HepG2 (cell line): ENCODE results near the gene ROMO1. TPM values are rescaled to one million over a fixed set of nuclear protein-coding genes. Genes with fewer than 3 reads are reported as not detected.
A peak's percentile ranks its signal among the peaks of the same experiment; 100 is the strongest.

Experiments used
- ATAC-seq: fragments of 200-7000 bp; cut with Tn5 transposase; 3 replicates; pipeline ENCODE4 v1.9.1; 2020; ENCODE audit warnings: mild to moderate bottlenecking, moderate library complexity
- BruUV-seq: library from RNA; stranded (reverse); fragments of 400-500 nt; replicated peaks from 2 replicates; lab custom pipeline; 2021; lab: Mats Ljungman, UMichigan
- CTCF ChIA-PET: fragments of 300-600 bp; formaldehyde crosslinking; extraction: SDS; loops from one replicate; lab custom pipeline; 2021; ENCODE audit warnings: low total read pairs, inconsistent platforms, low intra/inter-chr PET ratio; lab: Yijun Ruan, JAX
- POLR2A ChIA-PET: fragments of 350-600 bp; sonication (Branson Sonifier 250); formaldehyde crosslinking; loops from one replicate; lab custom pipeline; 2020; ENCODE audit warnings: antibody characterized with exemption, inconsistent platforms; lab: Yijun Ruan, JAX
- DNase-seq: peaks from one replicate; pipeline ENCODE4 v3.0.0-alpha.2; 2015; ENCODE audit warnings: low spot score
- FAIRE-seq: peaks from 3 replicates; lab custom pipeline; 2011; peaks lifted over from hg19 to GRCh38; lab: Jason Lieb, UNC
- H2AFZ ChIP-seq: one replicate; pipeline ENCODE4 v1.6.1; 2011; ENCODE audit warnings: low read length, inconsistent platforms
- H3K27ac ChIP-seq: fragments of 300-600 bp; 3 replicates; pipeline ENCODE4 v1.8.0; 2011; ENCODE audit warnings: mixed run types, mild to moderate bottlenecking, mixed read lengths, low read length, inconsistent platforms; ENCODE audit not compliant: insufficient read depth; ENCODE audit errors: extremely low read length
- H3K27me3 ChIP-seq, 2 experiments: fragments of 200-600 bp in 1 of 2; 2 replicates in 1 of 2; 3 replicates in 1 of 2; pipeline versions ENCODE4 v1.6.0 to v1.8.0; 2011; ENCODE audit warnings: low read length in 2 of 2, mild to moderate bottlenecking in 2 of 2, moderate library complexity in 2 of 2, inconsistent platforms in 1 of 2; ENCODE audit not compliant: insufficient read depth in 2 of 2, control insufficient read depth in 1 of 2
- H3K36me3 ChIP-seq, 2 experiments: fragments of 200-600 bp in 1 of 2; replicated peaks in 1 of 2; 2 replicates in 1 of 2; 3 replicates in 1 of 2; pipeline versions ENCODE4 v1.5.1 to v1.8.0; 2011; ENCODE audit warnings: low read length in 2 of 2, inconsistent platforms in 1 of 2; ENCODE audit not compliant: insufficient read depth in 2 of 2, control insufficient read depth in 1 of 2
- H3K4me1 ChIP-seq: 2 replicates; pipeline ENCODE4 v1.5.1; 2012; ENCODE audit warnings: low read length, inconsistent platforms; ENCODE audit not compliant: insufficient read depth
- H3K4me2 ChIP-seq: 2 replicates; pipeline ENCODE4 v1.6.0; 2011; ENCODE audit warnings: low read depth, low read length, inconsistent platforms
- H3K4me3 ChIP-seq, 3 experiments: fragments of 200-600 bp in 1 of 3; sonication (generic), shearing (Covaris generic) in 1 of 3; replicated peaks in 1 of 3; 2 replicates each; pipeline ENCODE4 v1.5.1; 2011 to 2016; ENCODE audit warnings: low read length in 3 of 3, inconsistent platforms in 2 of 3, low read depth in 2 of 3, mild to moderate bottlenecking in 2 of 3, control low read depth in 1 of 3, mixed read lengths in 1 of 3; ENCODE audit not compliant: insufficient read depth in 1 of 3
- H3K79me2 ChIP-seq: one replicate; pipeline ENCODE4 v1.6.1; 2011; ENCODE audit warnings: low read length, inconsistent platforms; ENCODE audit not compliant: insufficient read depth
- H3K9ac ChIP-seq: 2 replicates; pipeline ENCODE4 v1.6.0; 2011; ENCODE audit warnings: mild to moderate bottlenecking, low read depth, low read length, inconsistent platforms; ENCODE audit not compliant: insufficient read depth
- H3K9me3 ChIP-seq: 2 replicates; pipeline ENCODE4 v1.5.1; 2012; ENCODE audit warnings: mild to moderate bottlenecking, low read length
- H4K20me1 ChIP-seq: 2 replicates; pipeline ENCODE4 v1.6.0; 2011; ENCODE audit warnings: inconsistent platforms, mild to moderate bottlenecking, low read length, moderate library complexity; ENCODE audit not compliant: insufficient read depth
- CREB1 ChIP-seq, 2 experiments: fragments of 450-650 bp in 1 of 2; IDR thresholded peaks; 2 replicates each; pipeline ENCODE4 v1.6.1; 2016 to 2017; ENCODE audit warnings: control low read depth in 1 of 2, mild to moderate bottlenecking in 1 of 2, missing compliant biosample characterization in 1 of 2, missing genetic modification characterization in 1 of 2
- FOXM1 ChIP-seq: sonication (generic); formaldehyde crosslinking; IDR thresholded peaks from 2 replicates; pipeline ENCODE4 v1.5.0; 2020; ENCODE audit warnings: missing genetic modification reagents
- NR1H2 ChIP-seq: sonication (generic); formaldehyde crosslinking; IDR thresholded peaks from 2 replicates; pipeline ENCODE4 v1.8.1; 2022; ENCODE audit warnings: low read depth, missing genetic modification reagents, borderline replicate concordance
- NR2F2 ChIP-seq: IDR thresholded peaks from 2 replicates; pipeline ENCODE4 v1.6.1; 2012; ENCODE audit warnings: low read depth, inconsistent platforms, borderline replicate concordance
- RBAK ChIP-seq: sonication (generic); formaldehyde crosslinking; IDR thresholded peaks from 2 replicates; pipeline ENCODE4 v1.5.1; 2020; ENCODE audit warnings: mild to moderate bottlenecking, missing genetic modification reagents
- RBFOX2 ChIP-seq: fragments of 200-400 bp; formaldehyde crosslinking; IDR thresholded peaks from 2 replicates; pipeline ENCODE4 v1.6.1; 2017; ENCODE audit warnings: low read depth, mild to moderate bottlenecking, low read length
- THAP11 ChIP-seq: IDR thresholded peaks from 2 replicates; pipeline ENCODE4 v1.6.1; 2016; ENCODE audit warnings: missing biosample characterization, missing genetic modification reagents
- THYN1 ChIP-seq: sonication (generic); formaldehyde crosslinking; IDR thresholded peaks from 2 replicates; pipeline ENCODE4 v1.8.1; 2023; ENCODE audit warnings: low read depth, mild to moderate bottlenecking, moderate library complexity, missing genetic modification reagents, borderline replicate concordance
- YEATS2 ChIP-seq: sonication (generic); formaldehyde crosslinking; IDR thresholded peaks from 2 replicates; pipeline ENCODE4 v1.4.0; 2020; ENCODE audit warnings: missing genetic modification reagents, borderline replicate concordance
- ZFP36 ChIP-seq: fragments of 150-350 bp; IDR thresholded peaks from 2 replicates; pipeline ENCODE4 v1.6.1; 2018; ENCODE audit warnings: borderline replicate concordance, low read length, low read depth; ENCODE audit not compliant: partially characterized antibody
- ZNF138 ChIP-seq: sonication (generic); formaldehyde crosslinking; IDR thresholded peaks from 2 replicates; pipeline ENCODE4 v1.5.0; 2020; ENCODE audit warnings: mild to moderate bottlenecking, low read depth, missing genetic modification reagents
- ZNF17 ChIP-seq: sonication (generic); formaldehyde crosslinking; IDR thresholded peaks from 2 replicates; pipeline ENCODE4 v1.5.0; 2020; ENCODE audit warnings: mild to moderate bottlenecking, missing genetic modification reagents
- ZNF331 ChIP-seq: sonication (generic); formaldehyde crosslinking; IDR thresholded peaks from 2 replicates; pipeline ENCODE4 v1.4.0; 2020; ENCODE audit warnings: missing genetic modification reagents
- ZNF609 ChIP-seq: sonication (generic); formaldehyde crosslinking; IDR thresholded peaks from 2 replicates; pipeline ENCODE4 v1.4.0; 2020; ENCODE audit warnings: mild to moderate bottlenecking, missing genetic modification reagents, borderline replicate concordance
- ZNF652 ChIP-seq: IDR thresholded peaks from 2 replicates; pipeline ENCODE4 v1.6.1; 2016; ENCODE audit warnings: low read depth, borderline replicate concordance
- WGBS: methylation state at CpG from one replicate; pipeline ENCODE4 v1.1.6; 2017; ENCODE audit warnings: low lambda C conversion rate; 5-methylcytosine and 5-hydroxymethylcytosine counted together
- in situ Hi-C: cut with HindIII; loops from 2 replicates; pipeline ENCODE4 v1.10.0; 2017; ENCODE audit warnings: low pct_unique_long_range_greater_than_20kb; ENCODE audit not compliant: extremely low pct_ligation_motif_present
- intact Hi-C: fragments of 100-400 bp; cut with micrococcal nuclease; formaldehyde crosslinking; loops from one replicate; pipeline ENCODE4 v1.10.0; 2022; ENCODE audit not compliant: unreplicated experiment
- polyA plus RNA-seq, 8 experiments: library from polyadenylated mRNA; depleted of rRNA in 3 of 8; stranded (reverse) in 7 of 8; unstranded in 1 of 8; fragments of >200 nt; fragmentation: Illumina TruSeq in 4 of 8; extraction: Trizol in 4 of 8; gene quantifications; 2 replicates each; pipeline versions ENCODE4 v1.2.1 to v1.2.3, GENCODE V29; 2011 to 2016; ENCODE audit warnings: low read depth in 4 of 8, missing spikeins in 1 of 8, mixed read lengths in 1 of 8; ENCODE audit not compliant: insufficient read depth in 1 of 8
- total RNA-seq, 5 experiments: library from RNA; depleted of rRNA; stranded (reverse); fragments of >200 nt; fragmentation: Illumina TruSeq; extraction: Trizol; gene quantifications; 2 replicates each; pipeline ENCODE4 v1.2.3, GENCODE V29; 2016; ENCODE audit warnings: low read depth in 1 of 5

Gene ROMO1
- total and polyA plus RNA-seq, 2 of the 13 experiments (the other 11 are each of a cell fraction or from before 2014, with no cell fraction given) = 636 to 755 TPM

GRCh38 chr20:35741892-35742740 is 42.9 kb downstream of the ROMO1 start, which contains the start of gene RBM39 (continued):
- no peak for TF ChIP-seq ZFP36
- peak; percentile 100 for TF ChIP-seq YEATS2 (CRISPR knock-in tag)

- in situ Hi-C loops = loop anchor here (5.0 kb wide), 1 partner anchor 139 kb away; no protein-coding TSS in a partner anchor
- intact Hi-C loops = loop anchor here (1.0 to 5.0 kb wide), 4 partner anchors 29 to 142 kb away; partner anchors contain the start of genes NFS1, PHF20, ROMO1 and SPAG4
- peaks cover 10 to 27% of the 10 kb centered on the region in 2 experiments for H3K36me3 ChIP-seq
- ATAC-seq = no peak
- peak; percentile 69 for DNase-seq
- H3K79me2 ChIP-seq = peaks cover 52% of the 10 kb centered on the region
- peaks cover 37% of the 10 kb centered on the region for H4K20me1 ChIP-seq
- H3K4me3 ChIP-seq = peak overlapping the region; percentile 76 to 81 (median 77)
- peak overlapping the region; percentile 89 for H3K4me2 ChIP-seq
- TSS peak; percentile 98 for BruUV-seq
- peak overlapping the region; percentile 99 for H3K9ac ChIP-seq
- no peaks in the 10 kb centered on the region; a peak in 1 of 5 replicates for H3K27me3 ChIP-seq
- no peak for FAIRE-seq
- H3K27ac ChIP-seq = peak overlapping the region; percentile 96
- under 1% methylated on average over 8 of the region's 8 CpGs for WGBS
- CTCF ChIA-PET = no interaction called here
- POLR2A ChIA-PET = interaction anchor here (0.5 to 8.6 kb wide), 82 partner anchors 9 to 1932 kb away, joined by 3 to 461 read pairs (median 5); partner anchors contain the start of genes CEP250, CHMP4B, CPNE1 and EIF6
- H2AFZ ChIP-seq = peak overlapping the region; percentile 16
- no peaks in the 10 kb centered on the region for H3K9me3 ChIP-seq
- H3K4me1 ChIP-seq = peaks cover 42% of the 10 kb centered on the region
- peak; percentile 5; the same call in 1 of the 2 replicates for TF ChIP-seq THAP11 (CRISPR knock-in tag)
- peak; percentile 19; the same call in 1 of the 2 replicates for TF ChIP-seq RBAK
- 0 out of 2 replicates have a peak, but pooled peaks have one; percentile 15 for TF ChIP-seq ZNF609 (CRISPR knock-in tag)
- no peak for TF ChIP-seq NR1H2 (CRISPR knock-in tag)
- no peak for TF ChIP-seq ZNF138
- 0 out of 2 replicates have a peak, but pooled peaks have one; percentile 49 for TF ChIP-seq ZNF652 (CRISPR knock-in tag)
- 0 out of 2 replicates have a peak, but pooled peaks have one; percentile 1 for TF ChIP-seq NR2F2
- TF ChIP-seq RBFOX2 = peak; percentile 55; the same call in 1 of the 2 replicates
- 0 out of 2 replicates have a peak, but pooled peaks have one; percentile 24 for TF ChIP-seq ZNF331
- TF ChIP-seq FOXM1 (CRISPR knock-in tag) = peak; percentile 68; the same call in 1 of the 2 replicates
- no peak for TF ChIP-seq ZNF17
- TF ChIP-seq THYN1 (CRISPR knock-in tag) = 0 out of 2 replicates have a peak, but pooled peaks have one; percentile 7
- TF ChIP-seq CREB1 (IDR thresholded peaks at IDR 0.05) = no peak
- TF ChIP-seq CREB1 (CRISPR knock-in tag; IDR thresholded peaks at IDR 0.05) = no peak
Observed at GRCh38 chr20:35742741-35743523, 43.7 kb downstream of the ROMO1 start.
